ENCODE results near the gene TERT. TPM values are rescaled to one million over a fixed set of nuclear protein-coding genes. Genes with fewer than 3 reads are reported as not detected.
"Not testable (repeated sequence)": the region's sequence is repeated elsewhere in the genome, so short reads cannot be mapped to it uniquely, and the experiment has no call there.

Gene TERT
- total RNA-seq, 2 experiments from 2014 or later: 156 to 198 TPM

DNA sequence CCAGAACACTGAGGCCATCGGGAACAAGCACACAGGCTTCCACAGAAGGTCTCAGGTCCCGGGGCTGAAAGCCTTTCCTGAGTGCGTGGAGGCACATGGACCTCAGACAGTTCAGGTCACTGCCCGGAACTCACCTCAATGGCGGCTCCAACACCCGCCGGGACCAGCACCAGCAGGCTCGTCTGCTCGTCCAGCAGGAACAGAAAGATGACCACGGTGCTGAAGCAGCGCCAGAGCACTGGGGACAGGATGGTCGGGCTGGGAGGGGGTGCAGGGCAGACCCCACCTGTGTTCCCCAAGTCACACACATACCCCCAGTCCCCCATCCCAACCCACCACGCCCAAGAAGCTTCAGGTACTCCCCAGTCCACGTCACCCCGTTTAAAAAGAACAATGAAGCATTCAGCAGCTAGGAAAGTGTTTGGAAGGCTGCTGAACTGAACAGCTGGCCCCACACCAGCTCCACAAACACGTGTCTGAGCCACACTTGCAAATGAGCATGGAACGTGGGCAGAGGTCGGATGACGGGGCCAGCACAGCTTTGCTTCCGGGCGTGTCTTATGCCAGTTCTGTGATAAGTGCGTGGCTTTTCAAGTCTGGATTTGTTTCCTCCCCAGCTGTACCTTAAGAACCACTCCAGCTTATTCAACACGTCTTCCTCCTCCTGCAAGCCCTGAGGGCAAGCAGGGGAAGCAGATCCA is 35.4 kb upstream of the TERT start:
- POLR2A ChIA-PET: interaction anchor here (0.7 kb wide), 1 partner anchor 12 kb away, joined by 3 read pairs; no protein-coding TSS in a partner anchor
- Histone ChIP-seq H3K4me3 (ENCODE audit: low read depth, low read length, poor library complexity, severe bottlenecking) (no peak overlapping the region), H2AFZ (ENCODE audit: low read length) (no peak overlapping the region), H3K4me1 (ENCODE audit: insufficient read depth, low read length, poor library complexity, severe bottlenecking) (no peaks in the 10 kb centered on the region), H3K4me2 (ENCODE audit: low read length) (no peak overlapping the region), H3K9me2 (ENCODE audit: insufficient read depth, low read length) (no peaks in the 10 kb centered on the region), H3K9me3 (ENCODE audit: low read length) (no peaks in the 10 kb centered on the region), H3K27ac (ENCODE audit: low read depth, low read length, poor library complexity, severe bottlenecking) (no peak overlapping the region), H3K36me3 (ENCODE audit: insufficient read depth, low read length) (peaks cover 84% of the 10 kb centered on the region), H4K20me1 (ENCODE audit: insufficient read depth, low read length) (no peaks in the 10 kb centered on the region; the same call in 1 of the 2 replicates), H3K79me2 (ENCODE audit: insufficient read depth, low read depth, low read length) (peaks cover 9% of the 10 kb centered on the region; the same call in 1 of the 2 replicates)
- no TSS peak for BruUV-seq (replicated peaks)
- CTCF ChIA-PET (ENCODE audit: unreplicated experiment): no interaction called here
- TF ChIP-seq, protein P1, sequence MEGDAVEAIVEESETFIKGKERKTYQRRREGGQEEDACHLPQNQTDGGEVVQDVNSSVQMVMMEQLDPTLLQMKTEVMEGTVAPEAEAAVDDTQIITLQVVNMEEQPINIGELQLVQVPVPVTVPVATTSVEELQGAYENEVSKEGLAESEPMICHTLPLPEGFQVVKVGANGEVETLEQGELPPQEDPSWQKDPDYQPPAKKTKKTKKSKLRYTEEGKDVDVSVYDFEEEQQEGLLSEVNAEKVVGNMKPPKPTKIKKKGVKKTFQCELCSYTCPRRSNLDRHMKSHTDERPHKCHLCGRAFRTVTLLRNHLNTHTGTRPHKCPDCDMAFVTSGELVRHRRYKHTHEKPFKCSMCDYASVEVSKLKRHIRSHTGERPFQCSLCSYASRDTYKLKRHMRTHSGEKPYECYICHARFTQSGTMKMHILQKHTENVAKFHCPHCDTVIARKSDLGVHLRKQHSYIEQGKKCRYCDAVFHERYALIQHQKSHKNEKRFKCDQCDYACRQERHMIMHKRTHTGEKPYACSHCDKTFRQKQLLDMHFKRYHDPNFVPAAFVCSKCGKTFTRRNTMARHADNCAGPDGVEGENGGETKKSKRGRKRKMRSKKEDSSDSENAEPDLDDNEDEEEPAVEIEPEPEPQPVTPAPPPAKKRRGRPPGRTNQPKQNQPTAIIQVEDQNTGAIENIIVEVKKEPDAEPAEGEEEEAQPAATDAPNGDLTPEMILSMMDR (conservative IDR thresholded peaks at IDR 0.05; ENCODE audit: low read length): no peak
- no peak for TF ChIP-seq EZH2phosphoT487 (IDR thresholded peaks at IDR 0.05; ENCODE audit: borderline replicate concordance, low read depth, low read length)
- intact Hi-C loops (cut with micrococcal nuclease; ENCODE audit: unreplicated experiment): no loop called here
- DNase-seq (ENCODE audit: low spot score): no peak

DNA sequence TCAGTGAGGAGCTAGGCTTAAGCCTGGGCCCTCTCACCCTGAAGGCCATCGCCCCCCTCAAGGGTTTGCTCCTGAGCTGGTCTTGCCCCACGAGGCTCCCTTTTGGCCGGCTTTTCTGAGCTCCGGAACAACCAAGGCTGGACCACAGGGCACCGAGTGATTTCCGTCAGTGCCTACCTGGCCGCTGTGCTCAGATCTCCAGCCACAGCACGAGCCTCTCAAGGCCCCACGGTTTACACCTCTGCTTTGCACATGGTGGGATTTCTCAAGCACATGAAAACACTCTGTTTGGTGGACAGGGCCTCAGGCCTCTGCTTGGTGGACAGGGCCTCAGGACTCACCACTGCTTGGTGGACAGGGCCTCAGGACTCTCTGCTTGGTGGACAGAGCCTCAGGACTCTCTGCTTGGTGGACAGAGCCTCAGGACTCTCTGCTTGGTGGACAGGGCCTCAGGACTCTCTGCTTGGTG is 34.3 kb upstream of the TERT start:
- ChIA-PET POLR2A (interaction anchor here (1.0 to 1.4 kb wide), 3 partner anchors 10 to 15 kb away, joined by 3 read pairs; no protein-coding TSS in a partner anchor), CTCF (ENCODE audit: unreplicated experiment) (no interaction called here)
- H2AFZ ChIP-seq (ENCODE audit: low read length): no peak overlapping the region
- no peaks in the 10 kb centered on the region for H3K9me3 ChIP-seq (ENCODE audit: low read length)
- no peaks in the 10 kb centered on the region; the same call in 1 of the 2 replicates for H4K20me1 ChIP-seq (ENCODE audit: insufficient read depth, low read length)
- peaks cover 84% of the 10 kb centered on the region for H3K36me3 ChIP-seq (ENCODE audit: insufficient read depth, low read length)
- H3K27ac ChIP-seq (ENCODE audit: low read depth, low read length, poor library complexity, severe bottlenecking): no peak overlapping the region
- DNase-seq (ENCODE audit: low spot score): no peak
- no peak overlapping the region for H3K4me3 ChIP-seq (ENCODE audit: low read depth, low read length, poor library complexity, severe bottlenecking)
- no peaks in the 10 kb centered on the region for H3K4me1 ChIP-seq (ENCODE audit: insufficient read depth, low read length, poor library complexity, severe bottlenecking)
- intact Hi-C loops (cut with micrococcal nuclease; ENCODE audit: unreplicated experiment): no loop called here
- H3K79me2 ChIP-seq (ENCODE audit: insufficient read depth, low read depth, low read length): peaks cover 4% of the 10 kb centered on the region; the same call in 1 of the 2 replicates
- TF ChIP-seq EZH2phosphoT487 (IDR thresholded peaks at IDR 0.05; ENCODE audit: borderline replicate concordance, low read depth, low read length): no peak
- TF ChIP-seq, protein P1 (conservative IDR thresholded peaks at IDR 0.05; ENCODE audit: low read length): no peak
- no peak overlapping the region for H3K4me2 ChIP-seq (ENCODE audit: low read length)
- no TSS peak for BruUV-seq (replicated peaks)
- no peaks in the 10 kb centered on the region for H3K9me2 ChIP-seq (ENCODE audit: insufficient read depth, low read length)

DNA sequence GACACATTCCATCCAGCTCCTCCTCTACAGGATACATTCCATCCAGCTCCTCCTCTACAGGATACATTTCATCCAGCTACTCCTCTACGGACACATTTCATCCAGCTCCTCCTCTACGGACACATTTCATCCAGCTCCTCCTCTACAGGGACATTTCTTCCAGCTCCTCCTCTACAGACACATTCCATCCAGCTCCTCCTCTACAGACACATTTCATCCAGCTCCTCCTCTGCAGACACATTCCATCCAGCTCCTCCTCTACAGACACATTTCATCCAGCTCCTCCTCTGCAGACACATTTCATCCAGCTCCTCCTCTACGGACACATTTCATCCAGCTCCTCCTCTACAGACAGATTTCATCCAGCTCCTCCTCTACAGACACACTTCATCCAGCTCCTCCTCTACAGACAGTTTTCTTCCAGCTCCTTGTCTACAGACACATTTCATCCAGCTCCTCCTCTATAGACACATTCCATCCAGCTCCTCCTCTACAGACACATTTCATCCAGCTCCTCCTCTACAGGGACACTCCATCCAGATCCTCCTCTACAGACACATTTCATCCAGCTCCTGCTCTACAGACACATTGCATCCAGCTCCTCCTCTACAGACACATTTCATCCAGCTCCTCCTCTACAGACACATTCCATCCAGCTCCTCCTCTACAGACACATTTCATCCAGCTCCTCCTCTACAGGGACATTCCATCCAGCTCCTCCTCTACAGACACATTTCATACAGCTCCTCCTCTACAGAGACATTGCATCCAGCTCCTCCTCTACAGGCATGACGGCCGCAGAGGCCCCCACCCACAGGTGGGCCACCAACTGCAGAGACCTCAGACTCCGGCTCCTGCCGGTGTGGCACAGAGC is 33.6 kb upstream of the TERT start:
- intact Hi-C loops (cut with micrococcal nuclease; ENCODE audit: unreplicated experiment); BruUV-seq (replicated peaks); H3K4me3 ChIP-seq (ENCODE audit: low read depth, low read length, poor library complexity, severe bottlenecking); H3K4me2 ChIP-seq (ENCODE audit: low read length); H3K27ac ChIP-seq (ENCODE audit: low read depth, low read length, poor library complexity, severe bottlenecking); H3K4me1 ChIP-seq (ENCODE audit: insufficient read depth, low read length, poor library complexity, severe bottlenecking); H3K9me3 ChIP-seq (ENCODE audit: low read length); H3K79me2 ChIP-seq (ENCODE audit: insufficient read depth, low read depth, low read length); H2AFZ ChIP-seq (ENCODE audit: low read length); H3K9me2 ChIP-seq (ENCODE audit: insufficient read depth, low read length); H4K20me1 ChIP-seq (ENCODE audit: insufficient read depth, low read length); DNase-seq (ENCODE audit: low spot score); CTCF ChIA-PET (ENCODE audit: unreplicated experiment): not testable (repeated sequence)
- POLR2A ChIA-PET: interaction anchor here (0.6 to 1.4 kb wide), 7 partner anchors 10 to 21 kb away, joined by 3 to 5 read pairs (median 3); no protein-coding TSS in a partner anchor
- H3K36me3 ChIP-seq (ENCODE audit: insufficient read depth, low read length): peaks cover 84% of the 10 kb centered on the region

DNA sequence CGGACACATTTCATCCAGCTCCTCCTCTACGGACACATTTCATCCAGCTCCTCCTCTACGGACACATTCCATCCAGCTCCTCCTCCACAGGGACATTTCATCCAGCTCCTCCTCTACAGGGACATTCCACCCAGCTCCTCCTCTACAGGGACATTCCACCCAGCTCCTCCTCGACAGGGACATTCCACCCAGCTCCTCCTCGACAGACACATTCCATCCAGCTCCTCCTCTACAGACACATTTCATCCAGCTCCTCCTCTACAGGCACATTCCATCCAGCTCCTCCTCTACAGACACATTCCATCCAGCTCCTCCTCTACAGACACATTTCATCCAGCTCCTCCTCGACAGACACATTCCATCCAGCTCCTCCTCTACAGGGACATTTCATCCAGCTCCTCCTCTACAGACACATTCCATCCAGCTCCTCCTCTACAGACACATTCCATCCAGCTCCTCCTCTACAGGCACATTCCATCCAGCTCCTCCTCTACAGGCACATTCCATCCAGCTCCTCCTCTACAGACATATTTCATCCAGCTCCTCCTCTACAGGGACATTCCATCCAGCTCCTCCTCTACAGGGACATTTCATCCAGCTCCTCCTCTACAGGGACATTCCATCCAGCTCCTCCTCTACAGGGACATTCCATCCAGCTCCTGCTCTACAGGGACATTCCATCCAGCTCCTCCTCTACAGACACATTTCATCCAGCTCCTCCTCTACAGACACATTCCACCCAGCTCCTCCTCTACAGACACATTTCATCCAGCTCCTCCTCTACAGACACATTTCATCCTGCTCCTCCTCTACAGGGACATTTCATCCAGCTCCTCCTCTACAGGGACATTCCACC is 32.3 kb upstream of the TERT start:
- H3K4me3 ChIP-seq (ENCODE audit: low read depth, low read length, poor library complexity, severe bottlenecking); DNase-seq (ENCODE audit: low spot score); H3K9me3 ChIP-seq (ENCODE audit: low read length); intact Hi-C loops (cut with micrococcal nuclease; ENCODE audit: unreplicated experiment); H3K79me2 ChIP-seq (ENCODE audit: insufficient read depth, low read depth, low read length); H3K27ac ChIP-seq (ENCODE audit: low read depth, low read length, poor library complexity, severe bottlenecking); H2AFZ ChIP-seq (ENCODE audit: low read length); H3K9me2 ChIP-seq (ENCODE audit: insufficient read depth, low read length); BruUV-seq (replicated peaks); H4K20me1 ChIP-seq (ENCODE audit: insufficient read depth, low read length); H3K4me2 ChIP-seq (ENCODE audit: low read length); H3K4me1 ChIP-seq (ENCODE audit: insufficient read depth, low read length, poor library complexity, severe bottlenecking): not testable (repeated sequence)
- ChIA-PET CTCF (ENCODE audit: unreplicated experiment) (interaction anchor here (1.2 kb wide), 1 partner anchor 9 kb away, joined by 6 read pairs; no protein-coding TSS in a partner anchor), POLR2A (interaction anchor here (1.0 to 2.0 kb wide), 4 partner anchors 10 to 40 kb away, joined by 3 to 8 read pairs (median 5); no protein-coding TSS in a partner anchor)
- peaks cover 84% of the 10 kb centered on the region for H3K36me3 ChIP-seq (ENCODE audit: insufficient read depth, low read length)
